HG03575 (cell line): Measurements from ENCODE around the gene MEG3.
"Not testable (repeated sequence)": the region's sequence is repeated elsewhere in the genome, so short reads cannot be mapped to it uniquely, and the experiment has no call there.

Source experiments
- ATAC-seq: cut with Tn5 transposase; IDR thresholded peaks from one replicate; pipeline ENCODE4 v1.9.1; 2021; ENCODE audit not compliant: unreplicated experiment, insufficient number of reproducible peaks, low FRiP score; ENCODE audit errors: extremely low read depth

The MEG3 gene

GRCh38 chr14:100810435-100810834 lies 15.5 kb upstream of the MEG3 start:
- ATAC-seq: no peak

GRCh38 chr14:100810861-100811461 lies 15.0 kb upstream of the MEG3 start:
- no peak for ATAC-seq

DNA sequence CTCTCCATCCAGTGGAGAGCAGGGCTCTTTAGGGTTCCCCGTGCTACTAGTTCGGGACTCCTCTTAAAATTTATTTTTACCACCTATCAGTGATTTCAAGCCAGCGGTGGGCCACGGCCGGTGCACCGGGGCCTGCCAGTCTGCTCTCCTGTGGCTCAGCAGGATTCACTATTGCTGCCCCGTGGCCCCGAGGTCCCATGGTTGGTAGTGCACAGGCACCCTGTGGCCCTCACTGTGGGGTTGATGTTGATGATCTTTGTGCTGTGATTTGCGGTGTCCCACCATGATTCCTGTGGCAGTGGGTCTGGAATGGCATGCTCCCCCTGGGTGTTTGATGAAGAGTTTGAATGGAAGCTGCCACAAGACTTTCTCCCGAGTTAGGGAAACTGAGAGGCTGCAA lies 12.6 kb upstream of the MEG3 start:
- no peak for ATAC-seq

DNA sequence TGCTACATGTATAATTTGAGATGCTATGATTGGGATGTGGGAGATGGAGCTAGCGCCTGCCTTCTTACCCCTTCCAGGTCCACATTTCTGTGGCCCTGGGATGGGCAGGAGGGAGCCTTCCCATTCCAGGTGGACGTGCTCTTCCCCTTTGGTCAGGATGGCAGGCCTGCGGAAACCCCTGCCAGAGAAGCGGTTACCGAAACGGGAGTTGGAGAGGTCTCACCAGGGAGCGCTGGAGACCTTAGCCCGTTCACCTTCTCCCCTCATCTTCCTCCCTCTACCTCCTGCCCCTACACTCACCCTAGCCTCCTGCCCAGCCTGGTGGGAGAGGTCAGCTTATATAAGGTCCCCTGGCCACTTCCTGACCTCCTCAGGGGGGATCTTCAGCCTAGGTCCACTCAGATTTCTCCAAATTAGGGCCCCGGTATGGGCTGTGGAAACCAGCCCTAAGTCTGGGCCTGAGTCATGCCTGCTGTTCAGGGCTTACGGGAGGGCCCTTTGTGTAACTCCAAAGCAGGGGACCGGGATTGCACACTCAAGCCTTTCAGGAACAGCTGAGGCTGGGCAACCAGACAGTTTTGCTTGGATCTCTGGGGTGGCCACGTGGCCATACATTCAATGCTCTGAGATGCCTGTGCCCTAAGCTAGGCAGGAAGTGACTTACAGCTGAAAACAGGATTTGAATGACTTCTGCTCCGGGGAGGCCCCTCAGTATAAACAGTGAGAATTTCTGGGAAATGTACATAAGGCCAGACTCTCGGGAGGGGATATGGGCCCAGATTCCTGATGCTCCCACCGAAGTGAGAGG lies 10.2 kb upstream of the MEG3 start:
- ATAC-seq: no peak

GRCh38 chr14:100816286-100816949 lies 9.5 kb upstream of the MEG3 start:
- no peak for ATAC-seq

GRCh38 chr14:100816950-100817901 lies 8.7 kb upstream of the MEG3 start:
- ATAC-seq: no peak

GRCh38 chr14:100818221-100818699 lies 7.7 kb upstream of the MEG3 start:
- no peak for ATAC-seq

- not testable (repeated sequence) for ATAC-seq
These were observed 7.0 kb upstream of the MEG3 start for GRCh38 chr14:100818923-100819322.

DNA sequence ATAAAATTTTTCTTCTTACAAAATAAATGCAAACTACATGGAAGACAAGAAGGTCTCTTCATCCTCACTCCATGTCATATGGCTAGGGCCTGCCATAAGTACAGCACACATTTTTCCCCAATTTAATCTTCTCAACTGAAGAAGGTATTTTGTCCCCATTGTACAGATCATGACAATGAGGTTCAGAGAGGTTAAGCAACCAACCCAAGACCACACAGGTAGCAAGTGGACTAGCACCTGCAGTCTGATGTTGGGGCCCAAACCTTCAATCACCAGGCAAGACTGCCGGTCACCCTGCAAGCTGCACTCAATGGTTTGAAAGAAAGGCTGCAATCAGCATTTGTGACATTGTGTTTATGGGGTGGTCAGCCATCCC lies 6.5 kb upstream of the MEG3 start:
- no peak for ATAC-seq

DNA sequence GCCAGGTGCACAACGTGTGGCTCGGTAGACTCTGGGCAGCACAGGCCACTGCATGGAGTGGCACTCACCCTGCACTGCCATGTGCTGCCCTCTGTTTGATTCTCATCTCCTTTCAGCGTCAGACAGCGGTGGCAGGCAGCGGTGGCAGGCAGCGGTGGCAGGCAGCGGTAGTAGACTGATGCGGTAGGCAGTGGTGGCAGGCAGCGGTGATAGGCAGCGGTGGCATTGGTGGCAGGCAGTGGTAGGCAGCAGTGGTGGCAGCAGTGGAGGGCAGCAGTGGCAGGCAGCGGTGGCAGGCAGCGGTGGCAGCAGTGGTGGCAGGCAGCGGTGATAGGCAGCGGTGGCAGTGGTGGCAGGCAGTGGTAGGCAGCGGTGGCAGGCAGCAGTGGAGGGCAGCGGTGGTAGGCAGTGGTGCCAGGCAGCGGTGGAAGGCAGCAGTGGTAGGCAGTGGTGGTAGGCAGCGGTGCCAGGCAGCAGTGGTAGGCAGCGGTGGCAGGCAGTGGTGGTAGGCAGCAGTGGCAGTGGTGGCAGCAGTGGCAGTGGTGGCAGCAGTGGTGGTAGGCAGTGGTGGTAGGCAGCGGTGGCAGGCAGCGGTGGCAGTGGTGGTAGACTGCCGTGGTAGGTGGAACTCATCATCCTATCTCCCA lies 6.0 kb upstream of the MEG3 start:
- ATAC-seq: no peak

DNA sequence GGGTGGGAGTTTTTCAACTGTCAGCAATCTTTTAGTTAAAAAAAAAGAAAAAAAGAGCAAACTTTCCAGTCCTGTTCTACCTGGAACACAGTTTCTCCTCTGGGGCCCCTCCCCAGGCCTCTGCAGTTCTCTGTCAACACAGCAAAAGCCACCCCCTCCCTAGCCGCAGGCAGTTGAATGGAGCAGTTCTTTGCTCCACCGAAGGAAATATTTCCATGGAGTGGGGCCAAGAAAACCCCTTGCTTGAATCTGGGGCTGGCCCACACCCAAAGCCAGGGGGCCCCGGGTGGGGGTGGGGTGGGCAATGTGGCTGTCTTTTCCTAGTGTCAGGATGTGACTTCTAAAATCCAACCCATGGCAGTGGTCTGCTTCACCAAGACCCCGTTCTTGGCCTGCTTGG lies 5.0 kb upstream of the MEG3 start:
- no peak for ATAC-seq

- ATAC-seq: no peak
These were observed 3.9 kb upstream of the MEG3 start for GRCh38 chr14:100822013-100822412.

GRCh38 chr14:100822532-100823296 lies 3.2 kb upstream of the MEG3 start:
- ATAC-seq: no peak

- no peak for ATAC-seq
These were observed 2.4 kb upstream of the MEG3 start for GRCh38 chr14:100823413-100824080.

DNA sequence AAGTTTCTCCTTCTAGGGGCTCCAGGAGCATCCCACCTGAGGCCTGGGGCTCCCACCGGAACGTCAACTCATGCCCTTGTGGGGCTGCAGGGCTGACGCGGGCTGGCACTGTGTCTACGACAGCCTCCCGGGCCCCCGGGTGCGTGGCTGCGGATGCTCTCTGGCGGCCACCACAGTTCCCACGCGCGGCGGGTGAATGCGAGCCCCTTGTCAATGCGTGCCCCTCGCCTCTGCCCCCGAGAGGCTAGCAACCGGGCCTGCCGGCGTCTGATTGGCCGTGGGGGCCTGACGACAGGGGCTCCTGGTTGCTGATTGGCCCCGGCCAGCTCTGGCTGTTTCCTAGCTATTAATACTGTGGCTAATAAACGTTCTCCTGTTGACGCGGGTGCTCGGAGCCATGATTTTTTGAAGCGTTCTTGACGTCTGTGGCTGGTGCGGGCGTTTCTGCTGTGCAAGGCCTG lies 1.8 kb upstream of the MEG3 start:
- no peak for ATAC-seq

DNA sequence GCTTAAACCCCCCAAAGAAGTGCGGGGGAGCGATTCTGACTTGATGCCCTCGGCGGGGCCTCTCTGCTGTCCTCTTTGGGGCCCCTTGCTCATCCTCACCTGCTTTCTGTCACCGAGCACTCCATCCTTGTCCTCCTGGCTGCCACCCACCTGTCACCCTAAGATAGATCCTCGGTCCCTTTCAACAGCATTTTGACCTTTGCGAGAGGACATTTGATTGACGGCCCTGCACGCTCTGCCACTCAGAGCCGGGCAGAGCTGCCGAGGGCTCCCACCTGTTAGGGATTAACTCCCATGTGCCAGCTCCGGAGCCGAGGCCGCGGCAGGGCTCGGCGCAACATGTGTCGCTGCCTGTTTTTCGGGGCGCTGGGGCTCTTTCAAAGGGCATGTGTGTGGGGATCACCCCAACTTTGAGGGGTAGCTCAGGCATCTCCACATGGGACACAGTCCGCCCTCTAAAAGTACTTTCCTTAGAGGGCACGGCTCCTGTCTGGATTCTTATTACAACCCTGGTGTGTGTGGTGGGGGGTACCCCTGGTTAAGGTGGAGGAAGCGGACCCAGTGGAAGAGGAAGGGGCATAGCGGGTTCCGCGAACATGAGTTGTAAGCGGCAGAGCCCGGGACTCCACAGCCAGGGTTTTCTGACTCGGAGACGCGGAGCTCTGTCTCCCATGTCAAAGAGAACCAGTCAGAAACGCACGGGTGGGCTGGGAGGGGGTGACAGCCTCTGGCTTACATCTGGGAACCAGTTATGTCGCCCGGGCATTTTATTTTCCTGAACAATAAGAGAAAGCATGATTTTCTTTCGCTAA lies 811 bp upstream of the MEG3 start:
- ATAC-seq: no peak
